Peyer's patch (tissue), 4 donors: Measurements from ENCODE around the gene ZNF783. TPM values are rescaled to one million over a fixed set of nuclear protein-coding genes. Genes with fewer than 3 reads are reported as not detected.
"Not testable (repeated sequence)": the region's sequence is repeated elsewhere in the genome, so short reads cannot be mapped to it uniquely, and the experiment has no call there.

Experiments used
- DNase-seq, 3 donors: peaks; one replicate each; pipeline ENCODE4 v3.0.0-alpha.2; 2017 to 2019
- H3K27ac ChIP-seq, 4 donors: fragments of 200-600 bp; sonication (generic); one replicate each; pipeline ENCODE4 v1.5.1; 2016 to 2019
- H3K27me3 ChIP-seq, 2 donors: fragments of 200-600 bp; sonication (generic); one replicate each; pipeline ENCODE4 v1.5.1; 2019
- H3K36me3 ChIP-seq, 3 donors: fragments of 200-600 bp; sonication (generic); one replicate each; pipeline ENCODE4 v1.5.1; 2016 to 2019
- H3K4me1 ChIP-seq, 4 donors: fragments of 200-600 bp; sonication (generic); one replicate each; pipeline ENCODE4 v1.5.1; 2016 to 2019
- H3K4me3 ChIP-seq, 4 donors: fragments of 200-600 bp; sonication (generic); 1 replicate in 3 of 4; 2 replicates in 1 of 4; pipeline ENCODE4 v1.5.1; 2016 to 2019; ENCODE audit warnings: mild to moderate bottlenecking in 1 of 4
- H3K9me3 ChIP-seq, 4 donors: fragments of 200-600 bp; sonication (generic); one replicate each; pipeline ENCODE4 v1.5.1; 2016 to 2019; ENCODE audit warnings: mild to moderate bottlenecking in 1 of 4
- CTCF ChIP-seq, 6 experiments: fragments of 450-650 bp in 4 of 6; fragments of 200-600 bp in 2 of 6; sonication (generic) in 1 of 6; IDR thresholded peaks; one replicate each; pipeline ENCODE4 v1.5.1; 2017 to 2019; ENCODE audit warnings: antibody characterized with exemption in 6 of 6, mild to moderate bottlenecking in 3 of 6, moderate library complexity in 1 of 6
- POLR2A ChIP-seq, 2 donors: fragments of 450-650 bp; IDR thresholded peaks; one replicate each; pipeline ENCODE4 v1.5.1; 2017; ENCODE audit warnings: antibody characterized with exemption in 2 of 2, mild to moderate bottlenecking in 2 of 2, moderate library complexity in 2 of 2
- total RNA-seq, 4 donors: library from RNA; depleted of rRNA; stranded (reverse); fragments of >200 nt; gene quantifications; one replicate each; pipeline ENCODE4 v1.1.0, GENCODE V29; 2016

ZNF783 gene
- total RNA-seq, 4 donors from 2014 or later = 10.7 to 86.6 (median 24.9) TPM

GRCh38 chr7:149220534-149220933, 41.5 kb upstream of the ZNF783 start:
- no peak for DNase-seq
- H3K36me3 ChIP-seq = peaks cover 0 to 94% (median 0%) of the 10 kb centered on the region in 3 donors
- H3K27me3 ChIP-seq = no peaks in the 10 kb centered on the region
- no peak overlapping the region for H3K4me3 ChIP-seq
- H3K9me3 ChIP-seq = no peaks in the 10 kb centered on the region
- H3K4me1 ChIP-seq = no peaks in the 10 kb centered on the region
- no peak for TF ChIP-seq POLR2A (IDR thresholded peaks at IDR 0.05)
- no peak for TF ChIP-seq CTCF (IDR thresholded peaks at IDR 0.05)
- no peak overlapping the region for H3K27ac ChIP-seq

GRCh38 chr7:149223176-149223575, 38.8 kb upstream of the ZNF783 start:
- TF ChIP-seq CTCF (IDR thresholded peaks at IDR 0.05) = no peak
- TF ChIP-seq POLR2A (IDR thresholded peaks at IDR 0.05) = no peak
- Histone ChIP-seq H3K36me3 (peaks cover 0 to 73% (median 0%) of the 10 kb centered on the region in 3 donors), H3K4me1 (peaks cover 0 to 5% (median 0%) of the 10 kb centered on the region in 4 donors), H3K9me3 (no peaks in the 10 kb centered on the region), H3K4me3 (no peak overlapping the region), H3K27ac (no peak overlapping the region), H3K27me3 (no peaks in the 10 kb centered on the region)
- DNase-seq = no peak

GRCh38 chr7:149223761-149224160, 38.2 kb upstream of the ZNF783 start:
- peaks cover 0 to 5% (median 0%) of the 10 kb centered on the region in 4 donors for H3K4me1 ChIP-seq
- H3K27ac ChIP-seq = no peak overlapping the region
- peaks cover 0 to 67% (median 0%) of the 10 kb centered on the region in 3 donors for H3K36me3 ChIP-seq
- TF ChIP-seq CTCF (IDR thresholded peaks at IDR 0.05) = no peak
- no peaks in the 10 kb centered on the region for H3K27me3 ChIP-seq
- no peaks in the 10 kb centered on the region for H3K9me3 ChIP-seq
- DNase-seq = no peak
- H3K4me3 ChIP-seq = no peak overlapping the region

GRCh38 chr7:149224352-149224751, 37.6 kb upstream of the ZNF783 start:
- no peak for DNase-seq
- Histone ChIP-seq H3K4me1 (peaks cover 0 to 5% (median 0%) of the 10 kb centered on the region in 4 donors), H3K36me3 (peaks cover 0 to 62% (median 0%) of the 10 kb centered on the region in 3 donors), H3K4me3 (no peak overlapping the region), H3K9me3 (no peaks in the 10 kb centered on the region), H3K27me3 (no peaks in the 10 kb centered on the region), H3K27ac (no peak overlapping the region)
- no peak for TF ChIP-seq CTCF (IDR thresholded peaks at IDR 0.05)

GRCh38 chr7:149225106-149225505, 36.9 kb upstream of the ZNF783 start:
- Histone ChIP-seq H3K4me1 (peaks cover 0 to 5% (median 0%) of the 10 kb centered on the region in 4 donors), H3K27ac (no peak overlapping the region), H3K36me3 (peaks cover 0 to 55% (median 0%) of the 10 kb centered on the region in 3 donors), H3K27me3 (no peaks in the 10 kb centered on the region), H3K9me3 (no peaks in the 10 kb centered on the region), H3K4me3 (no peak overlapping the region)
- no peak for DNase-seq
- TF ChIP-seq CTCF (IDR thresholded peaks at IDR 0.05) (no peak), POLR2A (IDR thresholded peaks at IDR 0.05) (no peak)

GRCh38 chr7:149225656-149226055, 36.3 kb upstream of the ZNF783 start:
- no peaks in the 10 kb centered on the region for H3K9me3 ChIP-seq
- H3K36me3 ChIP-seq = peaks cover 0 to 49% (median 0%) of the 10 kb centered on the region in 3 donors
- H3K27ac ChIP-seq = no peak overlapping the region
- no peak overlapping the region for H3K4me3 ChIP-seq
- no peak for DNase-seq
- TF ChIP-seq CTCF (IDR thresholded peaks at IDR 0.05) = no peak
- TF ChIP-seq POLR2A (IDR thresholded peaks at IDR 0.05) = no peak
- H3K4me1 ChIP-seq = peaks cover 0 to 5% (median 0%) of the 10 kb centered on the region in 4 donors
- no peaks in the 10 kb centered on the region for H3K27me3 ChIP-seq

- H3K4me1 ChIP-seq, H3K9me3 ChIP-seq, H3K27me3 ChIP-seq, DNase-seq, H3K4me3 ChIP-seq, H3K27ac ChIP-seq: not testable (repeated sequence)
- H3K36me3 ChIP-seq = peaks cover 0 to 42% (median 0%) of the 10 kb centered on the region in 3 donors
Measured at GRCh38 chr7:149226366-149226765, 35.6 kb upstream of the ZNF783 start.
